Heart left ventricle (tissue), 13 donors: Measurements from ENCODE around the gene TSC22D1.

Source experiments
- CTCF ChIP-seq, 12 donors: fragments of 200-600 bp; sonication (generic) in 4 of 12; IDR thresholded peaks; one replicate each; pipeline versions ENCODE4 v1.5.0 to v1.8.0; 2018 to 2022; ENCODE audit warnings: antibody characterized with exemption in 12 of 12, mild to moderate bottlenecking in 5 of 12
- POLR2A ChIP-seq, 2 donors: fragments of 450-650 bp; IDR thresholded peaks; one replicate each; pipeline ENCODE4 v1.6.1; 2017; ENCODE audit warnings: antibody characterized with exemption in 2 of 2, mild to moderate bottlenecking in 2 of 2, moderate library complexity in 2 of 2
- donor health status: ischemic (EF 13 %, LVEDD 7.1; RV severe dilation, severe dysfunction).
- donor health status: DM: no; HTN: yes; CAD: no.
- donor health status: DM: no; HTN: no; CAD: no.
- donor health status: ischemic (EF 25% LVEDD 6.9; RV normal size, moderate dysfunction).
- donor health status: ischemic (EF 25% LVEDD 5.7; RV mildly dilated, moderate dysfunction).
- donor health status: ischemic (EF 35%, LVEDD 5.7; RV mildly dilated, moderate dysfunction).
- donor health status: nonischemic (EF 11% LVEDD 7.7; RV severe dilation, severe dysfunction).
- donor health status: DM: yes; HTN: yes; CAD: no.
- donor health status: PGD.
- donor health status: ischemic (EF 29% LVEDD 5.4; RV normal size, mild dysfunction).
- donor health status: nonischemic (EF 23%, LVEDD 6.1; RV moderate dilation, normal function).

- TF ChIP-seq CTCF (IDR thresholded peaks at IDR 0.05) (peak in 1 of 12 donors; percentile 8), POLR2A (IDR thresholded peaks at IDR 0.05) (peak; percentile 90 to 92)
Measured at GRCh38 chr13:44435142-44435918, 140.8 kb downstream of the TSC22D1 start.
